HG03095 (cell line): Measurements from ENCODE around the gene PDZRN3.

ENCODE experiments used
- ATAC-seq: cut with Tn5 transposase; IDR thresholded peaks from one replicate; pipeline ENCODE4 v1.9.1; 2021; ENCODE audit warnings: moderate library complexity; ENCODE audit not compliant: unreplicated experiment

The PDZRN3 gene

DNA sequence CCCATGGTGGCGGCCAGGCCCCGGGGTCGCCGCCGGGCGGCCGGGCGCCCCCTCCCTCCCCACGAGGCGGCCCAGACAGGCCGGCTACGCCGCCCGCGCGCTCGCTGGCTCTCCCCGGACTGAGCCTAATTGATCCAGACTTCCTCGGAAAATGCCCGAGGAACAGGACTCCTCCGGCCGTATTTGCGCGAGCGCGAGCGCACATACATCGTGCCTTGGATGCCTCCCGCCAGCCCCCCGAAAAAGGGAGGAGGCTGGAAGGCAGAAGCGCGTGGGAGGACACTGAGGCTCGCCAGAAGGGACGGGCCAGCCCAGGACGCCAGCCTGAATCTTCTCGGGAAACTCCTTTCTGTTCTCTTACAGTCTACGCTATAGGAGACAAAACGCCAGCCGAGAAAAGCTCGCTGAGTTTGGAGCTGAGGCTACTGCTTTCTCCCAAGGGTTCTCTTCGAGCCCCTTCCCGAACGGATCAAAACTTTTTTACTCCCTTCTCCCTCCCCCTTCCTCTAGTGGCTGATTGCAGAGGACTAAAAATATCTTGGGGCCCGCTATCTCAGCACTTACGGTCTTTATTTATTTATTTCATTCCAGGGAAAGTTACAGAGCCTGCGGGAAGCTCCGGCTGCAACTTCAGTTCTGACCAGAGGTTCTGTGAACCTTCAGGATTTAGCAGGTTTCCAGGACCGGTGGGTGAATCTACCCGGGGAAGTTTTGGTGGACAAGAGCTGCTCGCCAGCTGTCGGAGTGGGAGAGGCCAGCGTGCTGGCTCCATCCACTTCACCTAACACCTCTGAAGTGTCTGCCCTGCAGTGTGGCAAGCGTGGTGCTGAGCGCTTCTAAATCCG is at the start of gene PDZRN3:
PDZRN3 (minus strand) TSS at position 121 of the 845 bp plus-strand sequence.
- no peak for ATAC-seq

DNA sequence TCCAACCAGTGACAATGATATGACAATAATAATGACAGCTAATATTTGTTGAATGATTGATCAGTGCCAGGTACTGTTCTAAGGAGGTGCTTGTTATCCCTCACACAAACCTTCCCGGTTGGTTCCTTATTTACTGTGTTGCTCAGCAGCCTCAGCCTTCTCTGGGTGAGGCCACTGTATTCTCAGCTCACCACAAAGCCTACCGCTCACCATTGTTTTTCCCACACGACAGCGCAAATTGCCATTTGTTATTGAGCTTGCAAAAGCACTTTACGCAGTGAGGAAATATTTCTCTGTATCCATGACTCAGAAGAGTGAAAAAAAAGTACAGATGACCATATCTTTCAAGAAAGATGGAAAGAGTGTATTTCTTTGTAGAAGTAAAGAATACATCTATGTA is 49.5 kb upstream of the PDZRN3 start:
- no peak for ATAC-seq

DNA sequence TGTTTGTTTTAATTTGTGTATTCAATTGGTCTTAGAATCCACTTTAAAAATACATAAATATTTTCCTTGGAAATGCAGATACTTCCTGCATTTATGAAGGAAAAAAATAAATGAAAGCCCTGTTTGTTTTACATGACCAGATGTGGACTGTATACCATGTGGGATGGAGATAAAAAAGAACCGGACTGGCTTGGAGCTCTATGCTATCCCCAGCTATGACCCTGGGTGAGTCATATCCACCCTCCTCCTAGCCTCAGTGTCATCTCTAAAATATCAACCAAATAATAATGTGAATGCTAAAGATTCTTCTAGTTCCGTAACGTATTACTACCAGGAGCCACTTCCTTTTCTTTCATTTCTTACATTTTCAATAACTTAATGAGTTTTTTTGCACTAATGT is 44.5 kb upstream of the PDZRN3 start:
- no peak for ATAC-seq

DNA sequence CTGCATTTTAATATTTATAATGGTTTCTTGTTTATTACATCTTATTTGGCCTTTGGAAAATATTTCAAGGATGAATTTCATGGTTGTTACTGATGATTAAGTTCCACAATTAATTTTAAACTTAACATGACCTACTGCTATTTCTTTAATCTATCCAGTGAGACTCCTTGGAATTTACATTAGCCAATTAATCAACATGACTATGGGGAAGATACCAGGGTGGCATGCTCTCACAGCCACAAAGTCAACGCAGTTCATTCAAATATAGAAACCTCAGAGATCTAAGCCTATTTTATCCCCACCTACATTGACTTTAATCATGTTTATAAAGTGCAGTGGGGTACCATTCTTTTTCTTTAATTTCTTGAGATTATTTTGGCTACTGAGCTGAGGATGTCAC is 43.6 kb upstream of the PDZRN3 start:
- no peak for ATAC-seq

DNA sequence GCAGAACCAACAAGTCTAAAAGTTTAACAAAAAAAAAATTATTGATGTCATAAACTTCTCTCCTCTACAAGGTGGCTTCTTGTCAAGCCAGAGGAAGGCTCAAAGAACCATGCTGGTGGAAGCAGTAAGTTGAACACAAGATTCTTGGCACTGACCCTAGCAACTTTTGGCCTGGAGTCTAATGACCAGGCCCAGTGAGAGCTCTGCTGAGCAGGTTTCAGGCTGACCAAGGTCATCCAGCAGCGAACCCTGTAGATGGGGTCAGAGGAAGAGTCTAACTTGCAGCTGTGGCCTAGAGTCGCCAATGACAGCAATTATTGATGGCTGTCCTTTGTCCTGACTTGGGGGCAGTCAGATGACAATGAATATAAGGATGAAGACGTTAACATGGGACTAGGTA is 43.1 kb upstream of the PDZRN3 start:
- no peak for ATAC-seq

DNA sequence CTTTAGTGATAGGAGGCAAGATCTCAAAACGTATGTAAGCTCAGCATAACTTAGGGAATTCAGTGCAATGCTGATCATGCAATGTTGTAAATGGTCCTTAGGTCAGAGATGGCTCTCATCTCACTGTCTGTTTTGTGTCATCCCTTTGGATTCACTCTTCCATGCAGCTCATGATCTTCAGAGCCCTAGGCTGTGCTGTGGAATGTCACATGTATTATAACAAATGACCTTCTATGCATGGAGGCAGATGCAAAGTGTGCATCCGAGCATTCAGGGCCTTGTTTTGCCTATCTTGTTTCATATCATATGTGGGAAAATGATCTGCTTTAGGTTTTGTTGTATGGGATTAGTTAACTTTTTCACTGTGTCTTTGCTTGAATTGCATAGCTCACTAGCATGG is 40.5 kb upstream of the PDZRN3 start:
- ATAC-seq, result no peak

DNA sequence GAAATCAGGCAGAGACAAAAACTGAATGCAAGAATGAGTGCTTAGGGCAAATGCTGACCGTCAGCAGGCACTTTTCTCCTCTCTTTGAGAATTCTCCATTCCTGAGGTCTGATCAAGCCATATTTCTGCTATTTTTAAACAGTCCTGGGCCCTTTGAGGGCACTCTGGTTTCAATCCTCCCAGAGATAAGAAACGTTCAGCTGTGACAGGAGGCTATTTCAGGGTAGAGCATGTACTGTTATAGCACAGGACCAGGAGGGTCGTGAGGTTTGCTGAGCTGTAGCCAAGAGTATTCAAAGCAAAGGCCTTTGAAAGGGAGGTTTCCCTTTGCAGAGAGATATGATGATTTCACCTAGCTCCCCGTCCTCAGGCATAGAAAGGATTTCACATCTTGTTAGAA is 39.6 kb upstream of the PDZRN3 start:
- ATAC-seq, result no peak

DNA sequence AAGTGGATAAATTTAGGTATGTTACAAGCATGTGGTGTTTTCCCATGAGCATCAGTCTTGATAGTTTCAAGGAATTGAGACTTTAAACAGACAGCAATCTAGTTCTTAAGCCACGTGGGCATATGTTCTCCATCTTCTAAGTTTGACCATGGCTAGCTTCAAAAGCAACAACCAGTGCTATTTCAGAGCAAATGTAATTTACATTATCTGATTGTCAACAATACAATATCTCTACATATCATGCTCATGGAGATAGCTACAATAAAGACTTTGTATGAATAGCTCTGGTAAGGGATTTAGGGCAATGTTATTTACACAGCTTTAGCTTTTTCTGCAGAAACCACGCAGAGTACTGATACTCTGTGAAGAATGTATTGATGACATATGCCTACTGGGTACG is 38.8 kb upstream of the PDZRN3 start:
- ATAC-seq, result no peak

DNA sequence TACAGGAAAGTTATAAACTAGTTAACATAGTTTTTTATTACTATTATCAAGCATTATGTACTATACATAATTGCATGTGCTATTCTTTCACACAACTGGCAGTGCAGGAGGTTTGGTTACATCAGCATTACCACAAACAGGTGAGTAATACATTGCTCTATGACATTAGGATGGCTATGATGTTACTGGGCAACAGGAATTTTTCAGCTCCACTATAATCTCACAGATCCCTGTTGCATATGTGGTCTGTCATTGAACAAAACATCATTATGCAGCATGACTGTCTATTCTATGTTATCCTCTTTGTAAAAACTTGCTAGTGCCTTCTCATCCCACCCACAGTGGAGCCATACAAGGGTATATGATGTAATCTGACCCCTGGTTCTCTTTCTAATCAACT is 36.5 kb upstream of the PDZRN3 start:
- ATAC-seq, result no peak

DNA sequence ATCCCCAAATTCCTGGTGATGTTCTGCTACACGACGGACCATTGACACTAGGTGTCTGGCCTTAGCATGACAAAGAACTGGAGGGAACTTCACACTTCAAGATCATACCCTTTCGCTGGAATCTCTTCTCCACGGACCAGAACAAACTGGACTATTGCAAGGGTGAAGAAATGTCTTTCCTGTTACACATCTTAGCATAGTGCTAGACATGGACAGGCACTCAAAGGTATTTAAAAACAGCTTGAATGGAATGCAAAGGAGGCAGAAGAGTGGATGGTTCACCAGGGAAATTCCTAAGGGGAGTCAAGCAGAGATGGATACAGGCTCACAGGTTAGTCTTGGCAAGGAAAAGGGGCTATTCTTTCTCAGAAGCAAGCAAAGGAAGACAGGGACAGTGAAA is 33.5 kb upstream of the PDZRN3 start:
- no peak for ATAC-seq

DNA sequence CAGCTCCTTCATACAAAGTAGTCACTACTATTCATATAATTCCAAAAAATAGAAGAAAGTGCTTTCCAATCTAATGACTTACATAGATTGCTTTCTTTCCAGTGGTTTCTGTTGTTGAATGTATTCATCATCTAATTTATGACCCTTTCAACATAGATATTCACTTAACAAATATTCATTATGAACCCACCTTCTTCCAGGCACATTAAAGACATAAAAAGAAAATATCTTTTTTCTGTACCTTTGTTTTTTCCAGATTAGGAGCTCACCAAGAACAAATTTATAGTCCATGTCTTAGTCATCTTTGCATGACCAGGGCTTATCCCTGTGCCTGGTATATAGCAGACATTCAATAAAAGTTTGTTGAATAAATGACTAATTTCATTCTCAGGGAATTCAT is 32.4 kb upstream of the PDZRN3 start:
- no peak for ATAC-seq

DNA sequence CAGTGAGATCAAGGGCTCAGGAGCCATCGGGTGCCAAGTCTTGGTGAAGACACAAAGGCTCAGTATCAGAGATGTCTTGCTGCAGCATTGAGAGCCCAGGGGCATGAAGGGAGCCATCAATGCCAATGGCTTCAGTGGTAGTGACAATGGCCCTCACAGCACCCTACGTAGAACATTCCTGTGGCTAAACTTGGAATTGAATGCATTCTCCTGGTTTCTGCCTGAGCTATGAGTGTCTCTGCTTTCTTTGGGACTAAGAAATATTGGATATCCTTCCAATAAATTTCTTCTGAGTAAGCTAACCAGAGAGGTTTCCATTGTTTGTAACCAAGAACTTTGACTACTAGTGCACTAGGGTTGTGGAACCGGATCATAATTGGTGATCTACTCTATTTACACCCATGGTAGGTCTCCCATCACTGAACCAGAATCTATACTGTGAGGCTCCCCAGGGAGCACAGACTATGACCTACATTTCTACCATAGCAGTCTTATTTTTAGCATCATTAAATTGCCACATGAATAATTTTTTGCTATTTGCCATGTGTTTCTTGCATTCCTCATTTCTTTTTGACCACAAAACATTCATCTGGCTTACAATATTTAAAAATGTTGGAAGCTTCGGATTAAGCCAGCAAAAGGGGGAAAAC is 31.6 kb upstream of the PDZRN3 start:
- no peak for ATAC-seq

DNA sequence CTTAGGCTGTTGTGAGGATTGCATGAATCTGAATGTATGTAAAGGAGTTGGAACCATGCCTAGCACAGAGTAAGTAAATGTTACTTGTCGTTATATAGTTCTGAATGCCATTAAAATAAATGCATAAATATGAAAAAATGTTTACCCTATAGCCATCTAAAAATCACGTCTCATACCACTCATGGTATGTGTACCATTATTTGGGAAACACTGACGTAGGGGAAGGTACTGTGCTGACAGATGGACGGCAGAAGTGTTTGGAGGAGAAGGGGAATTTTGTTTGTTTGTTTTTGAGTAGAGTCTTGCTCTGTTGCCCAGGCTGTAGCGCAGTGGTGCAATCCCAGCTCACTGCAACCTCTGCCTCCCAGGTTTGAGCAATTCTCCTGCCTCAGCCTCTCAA is 30.5 kb upstream of the PDZRN3 start:
- no peak for ATAC-seq

DNA sequence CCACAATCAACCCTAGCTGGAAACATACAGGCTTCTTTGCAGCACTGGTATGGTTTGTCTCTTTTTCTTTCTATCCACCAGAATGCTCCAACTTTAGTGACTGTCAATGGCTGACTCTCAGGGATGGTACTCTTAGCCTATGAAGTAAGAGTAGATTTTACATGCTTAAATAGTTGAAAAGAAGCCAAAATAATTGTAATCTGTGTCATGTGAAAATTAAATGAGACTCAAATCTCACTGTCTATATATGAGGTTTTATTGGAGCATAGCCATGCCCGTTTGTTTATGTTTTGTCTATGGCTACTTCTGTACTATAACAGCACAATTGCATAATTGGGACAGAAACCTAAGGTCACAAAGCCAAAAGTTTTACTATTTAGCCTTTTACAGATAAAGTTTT is 29.1 kb upstream of the PDZRN3 start:
- no peak for ATAC-seq

DNA sequence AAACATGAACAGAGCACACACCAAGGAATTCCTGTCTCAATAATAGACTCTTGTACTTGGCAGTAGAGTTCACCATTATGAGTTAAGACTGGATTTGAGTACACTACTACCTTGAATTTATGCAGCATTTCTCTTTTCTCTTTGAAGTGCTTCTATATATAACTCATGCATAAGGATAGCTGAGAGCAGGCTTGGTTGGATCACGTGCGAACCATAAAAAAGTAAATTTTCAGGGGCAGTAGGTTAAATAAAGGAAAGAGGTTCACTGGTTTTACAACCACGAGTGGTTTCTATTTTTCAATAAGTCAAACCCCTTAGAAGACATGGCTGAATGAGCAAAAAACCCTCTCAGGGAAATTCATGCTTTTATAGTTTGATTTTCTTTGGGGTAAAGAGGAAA is 28.6 kb upstream of the PDZRN3 start:
- ATAC-seq, result no peak

DNA sequence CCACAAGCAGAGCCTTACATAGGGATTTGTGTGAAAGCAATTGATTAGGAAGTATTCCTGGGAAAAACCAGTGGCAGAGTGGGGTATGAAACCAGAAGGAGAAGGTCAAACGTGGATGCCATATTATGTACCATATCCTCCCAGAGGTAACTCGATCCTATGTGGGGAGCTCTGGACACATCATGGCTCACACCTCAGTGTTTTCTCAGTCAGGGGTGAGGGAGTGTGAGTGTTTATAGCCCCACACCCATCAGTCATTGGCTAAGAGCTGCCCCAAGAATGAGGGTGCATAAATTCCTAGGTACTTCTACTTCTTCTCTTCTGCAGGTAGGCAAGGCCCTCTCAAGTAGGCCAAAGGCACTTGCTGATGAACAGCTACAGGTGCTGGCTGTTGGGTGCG is 28.2 kb upstream of the PDZRN3 start:
- no peak for ATAC-seq

DNA sequence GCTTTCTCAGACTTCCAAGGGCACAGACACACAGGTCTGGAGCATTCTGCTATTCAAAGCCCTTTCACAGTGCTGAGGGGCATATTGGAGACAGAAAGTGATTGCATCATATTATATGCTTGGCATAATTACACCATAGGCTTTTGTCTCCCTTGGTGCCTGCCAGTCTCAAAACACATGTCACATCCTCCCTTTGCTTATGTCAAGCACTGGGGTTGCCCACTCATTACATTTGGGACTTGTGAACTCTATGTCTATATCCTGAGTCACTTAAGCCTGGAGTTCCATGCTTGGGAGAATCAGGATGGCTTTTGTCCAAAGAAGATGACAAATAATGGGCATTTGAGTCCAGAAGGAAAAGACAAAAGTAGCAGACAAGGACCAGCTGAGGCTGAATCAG is 12.3 kb upstream of the PDZRN3 start:
- ATAC-seq, result no peak

DNA sequence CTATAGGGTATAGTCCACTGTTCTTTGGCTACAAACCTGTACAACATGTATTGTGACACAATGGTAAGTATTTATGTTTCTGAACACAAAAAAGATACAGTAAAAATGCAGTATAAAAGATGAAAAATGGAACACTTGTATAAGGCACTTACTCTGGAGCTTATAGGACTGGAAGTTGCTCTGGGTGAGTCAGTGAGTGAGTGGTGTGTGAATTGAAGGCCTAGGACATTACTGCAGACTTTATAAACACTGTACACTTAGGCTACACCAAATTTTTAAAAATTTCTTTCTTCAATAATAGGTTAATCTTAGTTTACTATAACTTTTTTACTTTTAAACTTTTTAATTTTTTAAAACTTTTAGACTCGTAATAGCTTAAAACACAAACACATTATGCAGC is 10.5 kb upstream of the PDZRN3 start:
- no peak for ATAC-seq

DNA sequence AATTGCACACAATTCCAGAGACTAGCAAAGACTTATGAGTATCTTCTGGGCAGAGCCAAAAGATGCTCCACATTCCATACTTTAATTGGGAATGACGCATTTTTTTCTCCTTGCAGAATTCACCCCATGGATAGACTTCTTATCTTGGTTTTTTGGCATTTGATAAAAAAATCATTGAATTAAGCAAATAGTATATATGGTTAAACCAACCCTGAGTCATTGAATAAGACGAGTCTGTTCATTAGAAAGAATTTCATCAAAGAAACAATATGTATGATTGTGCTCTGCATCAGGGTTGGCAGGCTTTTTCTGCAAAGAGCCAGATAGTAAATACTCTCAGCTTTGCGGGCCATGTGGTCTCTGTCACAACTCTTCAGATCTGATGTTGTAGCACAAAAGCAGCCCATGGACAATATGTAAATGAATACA is 9.2 kb upstream of the PDZRN3 start:
- ATAC-seq, result no peak

DNA sequence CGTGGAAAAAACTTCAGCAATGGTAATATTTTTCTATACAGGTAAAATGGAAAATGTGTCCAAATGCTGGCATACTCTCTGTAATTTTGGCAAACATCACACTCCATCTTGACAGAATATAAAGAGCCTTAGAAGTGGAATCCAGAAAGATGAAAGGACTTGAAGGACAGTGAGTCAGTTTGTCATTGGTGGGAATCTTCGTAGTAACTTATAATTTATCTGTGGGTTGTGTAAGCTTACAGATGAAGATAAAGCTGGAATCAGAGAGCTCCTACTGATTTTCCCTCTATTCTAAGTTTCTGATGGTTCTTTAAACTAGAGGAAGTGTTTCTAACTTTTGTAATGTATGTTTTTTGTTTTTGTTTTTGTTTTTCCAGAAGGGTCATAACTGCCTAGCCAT is 8.7 kb upstream of the PDZRN3 start:
- no peak for ATAC-seq

DNA sequence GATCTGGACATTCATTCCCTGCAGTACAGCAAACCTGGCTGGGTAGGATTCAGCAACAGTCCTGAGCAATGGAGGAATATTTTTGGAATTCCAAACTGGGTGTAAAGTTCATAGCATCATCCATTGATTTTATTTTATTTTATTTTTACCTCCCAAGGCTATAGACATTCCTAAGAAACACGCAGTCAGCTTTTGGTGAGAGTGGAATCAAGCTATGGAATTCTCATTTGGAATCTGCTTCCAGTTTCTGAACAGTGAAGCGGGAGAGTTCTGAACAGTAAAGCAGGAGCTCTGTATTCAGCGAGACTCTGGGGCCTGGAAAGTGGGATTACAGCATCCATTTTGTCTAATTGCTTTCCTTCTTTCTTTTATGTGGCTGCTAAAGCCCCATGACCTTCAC is 1.4 kb upstream of the PDZRN3 start:
- no peak for ATAC-seq

DNA sequence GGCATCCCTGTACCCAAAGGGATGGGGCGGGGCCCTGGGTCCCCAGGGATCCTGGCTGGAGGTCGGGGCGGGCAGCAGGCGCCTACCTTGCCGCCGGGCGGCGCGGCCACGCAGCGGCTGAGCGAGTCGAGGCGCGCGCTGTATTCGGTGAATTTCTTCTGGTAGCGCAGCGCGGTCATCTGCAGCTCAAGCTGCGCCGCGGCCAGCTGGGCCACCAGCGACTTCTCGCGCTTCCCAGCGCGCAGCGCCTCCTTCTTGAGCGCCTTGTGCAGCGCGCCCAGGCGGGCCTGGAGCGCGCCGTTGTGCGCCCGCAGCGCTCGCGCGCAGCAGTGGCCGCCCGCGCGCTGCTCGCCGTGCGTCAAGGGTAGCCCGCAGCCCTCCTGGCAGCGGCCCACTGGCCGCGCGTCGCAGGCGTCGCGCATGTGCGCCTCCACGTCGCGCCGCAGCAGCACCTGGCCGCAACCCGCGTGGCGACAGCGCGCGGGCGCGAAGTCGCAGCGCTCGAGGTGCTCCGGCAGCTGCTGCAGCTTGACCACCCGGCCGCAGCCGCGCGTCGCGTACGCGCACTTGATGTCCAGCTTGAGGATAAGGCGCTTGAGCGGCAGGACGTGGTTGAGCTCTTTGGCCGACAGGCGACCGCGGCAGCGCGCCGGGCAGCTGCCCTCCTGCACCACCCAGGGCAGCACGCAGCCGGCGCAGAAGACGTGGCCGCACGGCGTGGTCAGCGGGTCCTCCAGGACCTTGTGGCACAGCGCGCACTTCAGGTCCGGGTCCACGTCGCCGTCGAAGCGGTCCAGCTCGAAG is 522 bp downstream of the PDZRN3 start:
- no peak for ATAC-seq
